Activated CD8-positive, alpha-beta memory T cell treated with anti-CD3 and anti-CD28 coated beads for 24 hours (primary cell): ENCODE data around the gene RHEBL1.

ENCODE experiments used
- DNase-seq: peaks from one replicate; pipeline ENCODE4 v3.0.0-alpha.2; 2020

Gene RHEBL1, protein sequence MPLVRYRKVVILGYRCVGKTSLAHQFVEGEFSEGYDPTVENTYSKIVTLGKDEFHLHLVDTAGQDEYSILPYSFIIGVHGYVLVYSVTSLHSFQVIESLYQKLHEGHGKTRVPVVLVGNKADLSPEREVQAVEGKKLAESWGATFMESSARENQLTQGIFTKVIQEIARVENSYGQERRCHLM

DNA sequence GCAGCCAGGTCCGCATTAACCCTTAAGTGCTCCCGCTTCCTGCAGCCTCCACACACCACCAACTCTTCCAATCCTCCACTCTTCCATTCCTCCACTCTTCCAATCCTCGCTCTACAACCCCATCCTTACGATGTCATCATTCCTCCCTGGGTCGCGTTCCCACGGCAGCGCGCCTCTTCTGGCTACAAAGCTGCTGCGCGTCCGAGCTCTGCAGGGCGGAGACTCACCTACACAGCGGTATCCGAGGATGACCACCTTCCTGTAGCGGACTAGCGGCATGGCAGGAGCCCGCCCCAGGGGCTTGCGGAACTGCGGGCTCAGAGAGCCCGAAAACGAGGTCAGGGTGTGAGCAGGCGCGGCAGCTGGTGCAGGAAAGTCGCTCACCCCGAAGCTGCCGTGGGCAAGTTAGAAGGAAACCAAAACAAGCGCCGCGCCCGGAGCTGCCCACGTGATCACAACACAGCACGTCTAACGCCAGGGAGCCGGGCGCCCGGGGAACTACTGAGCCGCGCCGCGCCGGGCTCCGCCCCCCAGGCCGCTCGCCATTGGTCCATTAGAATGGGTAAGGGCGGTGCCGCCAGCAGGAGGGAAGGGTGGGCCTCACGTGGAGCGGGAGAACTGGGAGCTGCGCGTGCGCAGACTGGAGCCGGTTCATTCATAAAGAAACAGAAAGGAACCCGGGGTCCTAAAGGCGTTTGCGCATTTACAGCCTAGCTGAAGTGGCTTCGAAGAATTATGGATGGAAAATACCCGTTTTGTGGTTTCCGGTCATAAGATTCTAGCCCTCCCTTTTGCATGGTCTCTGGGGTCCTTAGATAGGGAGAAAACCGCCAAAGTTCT is at the start of gene RHEBL1:
Gene RHEBL1 (minus strand): TSS at position 473 of the 840 bp plus-strand sequence. CDS start 194 bp downstream, at position 279.
- DNase-seq, result peak; percentile 99

DNA sequence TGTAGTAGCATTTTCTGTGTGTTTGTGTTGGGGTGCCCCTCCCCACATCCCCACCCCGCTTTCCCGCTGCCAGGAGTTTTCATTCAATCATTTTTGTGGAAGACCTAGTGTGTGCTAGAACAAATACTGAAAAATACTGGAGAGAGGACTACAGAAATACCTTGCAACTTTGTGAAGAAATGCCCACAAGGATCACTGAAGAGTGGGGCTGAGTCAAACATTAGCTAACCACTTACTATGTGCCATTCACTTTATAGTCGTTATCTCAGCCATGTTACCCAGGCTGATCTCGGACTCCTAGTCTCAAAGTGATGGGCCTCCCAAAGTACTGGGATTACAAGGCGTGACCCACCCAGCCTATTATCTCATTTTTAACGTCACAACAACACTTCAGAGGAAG is 41.4 kb upstream of the RHEBL1 start:
- DNase-seq, result no peak

DNA sequence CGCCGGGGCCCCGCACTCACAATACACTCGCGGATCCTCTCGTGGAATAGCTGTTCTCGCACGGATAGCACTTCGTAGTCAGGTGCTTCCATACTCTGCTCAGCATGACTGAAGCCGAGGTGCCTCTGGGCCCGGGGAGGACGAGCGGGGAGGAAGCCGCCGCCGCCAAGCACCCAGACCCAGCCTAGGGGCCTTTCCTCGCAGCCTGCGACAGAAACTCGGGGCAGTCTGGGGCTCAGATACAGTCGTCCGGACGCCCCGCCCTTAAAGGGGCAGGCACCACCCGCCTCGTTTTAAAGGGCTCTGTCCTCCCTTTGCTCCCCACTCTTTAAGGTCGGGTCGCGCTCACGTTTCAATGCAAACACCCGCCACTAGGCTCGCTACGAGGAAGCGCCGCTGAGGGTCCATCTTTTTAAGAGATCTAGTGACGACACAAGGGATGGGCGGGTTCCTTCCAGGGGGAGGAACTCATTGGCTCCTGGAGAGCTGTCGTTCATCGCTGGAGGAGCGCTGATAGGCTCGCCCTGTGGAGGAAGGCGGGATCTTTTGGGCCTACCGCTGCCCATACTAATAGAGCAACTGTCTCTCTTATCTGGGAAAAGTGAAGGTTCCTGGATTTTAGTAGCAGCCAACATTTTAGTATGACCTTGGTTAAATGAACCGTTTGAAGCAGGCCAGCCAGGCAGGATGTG is 40.8 kb upstream of the RHEBL1 start, which contains the start of gene LMBR1L:
Gene LMBR1L (minus strand): TSS at position 384 of the 692 bp plus-strand sequence. CDS start 292 bp downstream, at position 92.
- DNase-seq, result peak; percentile 96

DNA sequence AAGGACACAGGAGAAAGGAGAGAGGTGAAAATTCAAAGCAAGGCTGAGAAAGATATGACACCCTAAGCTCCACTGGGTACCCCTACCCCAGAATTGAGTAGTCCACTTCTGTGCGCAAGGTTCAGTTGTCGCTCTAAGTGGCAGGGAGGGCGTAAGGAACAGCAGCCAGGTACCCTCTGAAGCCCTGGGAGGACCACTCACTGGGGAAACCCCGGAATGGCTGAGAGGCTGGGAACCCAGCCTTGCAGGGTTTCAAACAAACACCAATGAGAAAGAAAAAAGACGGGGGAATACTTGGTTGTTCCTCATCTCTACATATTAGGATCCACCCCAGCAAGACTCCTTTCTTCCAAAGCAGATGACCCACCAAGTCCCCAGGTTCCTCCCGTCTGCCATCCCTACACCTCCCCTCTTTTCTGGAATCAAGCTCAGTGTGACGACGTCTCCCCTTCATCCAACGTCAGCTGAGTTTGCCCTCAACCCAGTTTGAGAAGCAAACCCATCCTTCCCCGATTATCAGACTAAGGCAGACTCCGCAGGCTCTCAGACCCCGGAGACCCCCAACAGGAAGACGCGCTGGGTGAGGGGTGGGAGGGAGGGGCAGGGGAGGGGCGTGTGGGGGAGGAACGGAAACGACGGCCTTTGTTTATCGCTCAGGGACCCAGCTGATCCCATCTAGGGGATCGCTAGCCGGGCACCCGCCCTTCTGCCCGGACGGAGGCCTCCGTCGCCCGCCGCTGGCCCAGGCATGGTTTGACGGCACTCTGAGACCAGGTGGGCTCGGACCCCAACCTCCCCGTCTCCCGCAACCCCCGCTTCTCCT is 40.1 kb upstream of the RHEBL1 start:
- no peak for DNase-seq

DNA sequence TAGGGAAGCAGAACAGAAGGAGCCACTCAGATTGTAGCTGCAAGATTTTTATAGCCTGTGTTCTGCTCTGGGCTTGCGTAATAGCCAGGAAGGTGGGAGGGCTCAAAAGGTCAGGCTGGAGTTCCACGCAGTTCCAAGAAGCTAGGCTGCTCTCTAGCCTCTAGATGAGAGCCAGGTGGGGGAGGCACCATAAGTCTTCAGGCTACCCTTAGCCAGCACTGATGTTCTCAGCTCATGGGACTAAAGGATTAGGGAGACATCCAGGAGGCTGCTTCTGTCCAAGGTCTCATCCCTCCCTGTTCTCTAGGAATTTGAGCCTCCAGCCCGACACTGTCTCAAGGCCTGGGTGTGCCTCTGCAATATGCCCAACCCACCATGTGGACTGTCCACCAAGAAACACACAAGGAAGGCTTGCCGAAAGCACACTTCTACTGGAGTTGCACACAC is 39.2 kb upstream of the RHEBL1 start:
- no peak for DNase-seq

DNA sequence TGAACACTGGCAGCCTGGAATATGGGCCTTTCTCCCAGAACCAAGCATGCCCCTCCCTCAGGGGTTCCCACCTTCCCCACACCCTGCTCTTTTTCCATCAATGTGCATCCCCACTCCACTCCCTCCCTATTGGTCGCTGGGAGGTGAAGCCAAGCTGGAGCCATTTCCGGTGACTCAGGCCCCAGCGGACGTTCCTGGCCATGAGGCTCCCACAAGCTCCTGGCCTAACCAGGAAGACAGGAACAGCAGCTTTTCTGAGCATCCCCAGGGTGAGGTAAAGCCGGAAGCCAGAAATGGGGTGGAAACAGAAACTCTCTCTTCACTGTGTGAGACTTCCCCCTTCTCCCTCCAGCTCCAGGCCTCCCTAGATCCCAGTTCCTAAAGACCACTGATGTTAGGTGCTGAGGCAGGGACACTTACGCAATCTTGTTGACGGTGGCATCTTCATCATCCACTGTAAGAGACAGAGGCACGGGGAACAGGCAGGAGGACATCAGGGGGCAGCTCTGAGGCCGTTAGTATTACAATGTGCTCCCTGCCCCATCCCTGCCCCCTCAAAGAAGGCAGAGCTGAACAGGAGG is 35.8 kb upstream of the RHEBL1 start:
- no peak for DNase-seq

DNA sequence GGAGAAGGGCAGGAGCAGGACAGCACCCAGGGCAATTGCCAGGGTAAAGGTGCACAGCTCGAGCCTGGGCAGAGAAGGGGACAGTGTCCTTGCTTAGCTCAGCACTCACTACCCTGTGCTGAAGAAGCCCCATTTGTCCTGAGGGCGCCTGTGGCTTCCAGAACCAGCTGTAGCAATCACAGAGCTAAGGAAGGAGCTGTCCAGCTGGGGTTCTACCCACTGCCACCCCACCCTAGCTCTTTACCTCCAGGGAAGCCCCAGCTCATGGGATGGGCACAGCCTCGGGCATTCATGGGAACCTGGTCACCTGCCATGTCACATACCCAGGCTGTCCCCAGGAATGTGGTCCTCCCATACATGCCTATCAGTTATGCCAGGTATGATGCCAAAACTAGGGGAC is 35.0 kb upstream of the RHEBL1 start:
- DNase-seq, result no peak

DNA sequence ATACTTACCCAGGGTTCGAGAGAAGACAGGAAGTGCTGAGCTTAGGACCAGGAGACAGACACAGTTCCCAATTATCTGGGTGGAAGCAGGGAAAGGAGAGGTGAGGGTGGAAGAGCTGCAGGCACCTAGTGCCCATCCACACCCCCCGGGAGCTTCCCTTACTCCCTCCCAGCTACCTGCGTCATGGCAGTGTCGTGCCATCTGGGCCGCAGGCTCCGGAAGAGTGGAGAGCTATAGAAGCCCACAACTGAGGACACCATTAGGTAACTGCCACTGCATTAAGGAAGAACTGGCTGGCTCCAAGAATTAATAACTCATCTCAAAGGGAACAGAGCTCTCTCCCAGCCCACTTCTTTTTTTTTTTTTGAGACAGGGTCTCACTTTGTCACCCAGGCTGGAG is 30.6 kb upstream of the RHEBL1 start:
- no peak for DNase-seq

DNA sequence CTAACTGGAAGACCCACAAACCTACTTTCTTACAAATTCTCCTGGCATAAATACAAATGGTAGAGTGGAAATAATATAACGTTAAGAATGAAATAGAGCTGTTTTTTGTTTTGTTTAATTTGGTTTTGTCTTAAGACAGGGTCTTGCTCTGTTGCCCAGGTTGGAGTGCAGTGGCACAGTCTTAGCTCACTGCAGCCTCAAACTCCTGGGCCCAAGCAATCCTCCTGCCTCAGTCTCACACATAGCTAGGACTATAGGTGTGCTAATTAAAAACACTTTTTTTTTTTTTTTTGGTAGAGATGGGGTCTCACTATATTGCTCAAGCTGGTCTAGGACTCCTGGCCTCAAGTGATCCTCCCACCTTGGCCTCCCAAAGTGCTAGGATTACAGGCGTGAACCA is 28.9 kb upstream of the RHEBL1 start:
- DNase-seq, result no peak

DNA sequence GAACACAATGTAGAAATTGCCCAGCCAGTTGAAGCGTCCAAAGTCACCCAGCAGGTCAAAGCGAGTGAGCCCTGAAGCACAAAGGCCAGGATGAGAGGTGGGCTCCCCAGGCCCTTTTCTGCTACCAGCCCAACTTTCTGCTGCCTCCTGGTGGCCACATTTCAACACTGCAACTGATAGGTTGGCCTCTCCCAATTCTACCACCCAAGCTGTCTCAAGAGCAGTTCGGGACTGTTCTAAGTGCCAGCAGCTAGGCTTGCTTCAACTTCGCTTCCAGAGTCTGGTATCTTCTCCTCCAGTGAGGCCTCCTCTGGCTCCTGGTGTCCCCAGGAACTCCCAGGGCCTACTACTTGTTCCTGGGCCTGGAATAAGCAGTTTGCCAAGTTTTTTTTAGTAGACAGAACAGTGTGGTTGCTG is 28.3 kb upstream of the RHEBL1 start:
- DNase-seq, result peak; percentile 83

DNA sequence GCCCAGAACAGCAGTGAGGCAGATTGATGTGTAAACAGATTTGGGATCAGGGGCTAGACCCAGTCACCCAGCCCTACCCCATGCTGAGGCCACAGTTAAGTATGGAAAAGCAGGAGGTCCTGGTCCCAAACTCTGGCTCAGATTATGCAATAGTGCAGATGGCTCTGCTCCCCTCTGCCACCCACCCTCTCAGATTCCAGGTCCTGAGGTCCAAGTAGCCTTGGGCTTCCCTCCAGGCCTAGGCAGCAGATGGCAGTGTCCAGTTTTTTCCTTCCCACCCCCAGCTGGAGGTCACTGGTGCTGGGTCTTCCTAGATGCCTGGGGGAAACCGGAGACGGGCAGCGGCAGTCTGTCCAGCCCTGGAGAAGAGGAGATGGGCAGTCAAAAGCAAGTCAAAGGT is 27.6 kb upstream of the RHEBL1 start:
- DNase-seq, result no peak

DNA sequence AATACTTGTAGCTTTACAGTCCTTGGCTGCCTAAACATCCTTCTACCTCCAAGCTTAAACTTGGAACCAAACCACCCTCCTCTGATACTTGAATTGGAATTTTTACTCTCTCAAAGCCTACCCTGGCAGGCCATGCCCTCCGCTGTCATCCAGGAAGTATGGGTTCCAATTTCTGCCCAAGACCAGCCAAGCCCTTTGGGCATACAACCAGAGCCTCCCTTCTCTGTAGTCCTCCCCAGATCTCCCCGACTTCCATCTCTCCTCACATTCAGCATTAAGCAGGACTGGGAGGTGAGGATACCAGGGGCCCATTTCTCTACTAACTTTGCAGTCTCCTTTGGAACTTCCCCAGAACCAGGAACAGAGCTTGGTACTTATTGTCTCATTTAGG is 25.2 kb upstream of the RHEBL1 start:
- no peak for DNase-seq

DNA sequence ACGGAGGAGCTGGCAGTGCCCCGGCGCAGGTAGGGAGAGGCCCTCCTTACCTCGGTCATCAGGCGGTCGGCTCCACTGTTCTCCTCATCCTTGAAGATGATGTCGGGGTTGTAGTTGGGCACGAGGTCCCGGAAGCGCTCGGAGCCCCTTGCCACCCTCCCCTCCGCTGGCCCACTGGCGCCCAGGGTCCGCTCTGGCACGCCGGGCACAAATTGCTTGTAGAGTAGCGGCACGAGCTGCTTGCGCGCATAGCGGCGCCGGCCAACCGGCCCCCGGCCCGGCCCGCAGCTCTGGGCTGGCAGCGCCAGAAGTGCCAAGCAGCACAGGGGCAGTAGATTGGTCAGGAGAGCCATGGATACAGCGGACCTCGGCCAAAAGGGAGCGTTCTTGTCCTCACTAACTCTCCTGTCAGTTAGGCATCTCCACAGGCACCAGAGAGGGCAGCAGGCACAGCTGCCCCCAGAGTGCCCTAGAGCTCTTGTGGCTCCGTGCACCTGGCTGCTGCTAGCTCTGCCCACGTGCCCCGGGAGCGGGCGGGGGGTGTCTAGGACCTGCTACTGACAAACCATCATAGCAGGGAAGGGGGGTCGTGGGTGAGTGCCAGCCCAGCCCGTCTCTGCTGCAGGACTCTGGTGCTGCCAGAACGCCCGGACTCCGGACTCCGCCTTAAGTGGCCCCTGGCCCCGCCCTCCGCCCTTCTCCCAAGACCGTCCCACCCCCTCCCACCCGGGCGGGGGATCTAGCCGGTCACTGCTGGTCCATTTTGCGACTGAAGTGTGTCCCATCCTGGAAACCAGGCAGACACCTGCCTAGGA is 24.6 kb upstream of the RHEBL1 start, which contains the start of gene DHH:
Gene DHH (minus strand): TSS at position 642 of the 815 bp plus-strand sequence. CDS start 289 bp downstream, at position 353.
- peak; percentile 62 for DNase-seq

DNA sequence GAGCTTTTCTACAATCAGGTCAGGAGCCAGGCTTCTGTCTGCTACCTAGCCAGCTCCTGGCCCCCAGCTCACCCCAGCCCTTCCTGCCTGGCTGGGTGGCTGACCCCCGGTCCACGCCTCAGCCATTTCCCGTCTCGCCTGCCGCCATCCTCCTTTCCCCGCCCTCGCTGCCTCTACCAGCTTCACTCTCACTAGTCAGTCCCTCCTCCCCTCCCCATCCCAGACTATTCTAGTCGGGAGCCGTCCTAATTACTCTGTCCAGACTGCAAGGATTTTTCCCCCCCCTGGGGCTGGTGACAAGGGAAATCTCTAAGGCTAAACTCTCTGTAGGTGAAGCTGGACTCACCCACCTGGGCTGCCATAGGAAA is 24.0 kb upstream of the RHEBL1 start:
- DNase-seq, result no peak

DNA sequence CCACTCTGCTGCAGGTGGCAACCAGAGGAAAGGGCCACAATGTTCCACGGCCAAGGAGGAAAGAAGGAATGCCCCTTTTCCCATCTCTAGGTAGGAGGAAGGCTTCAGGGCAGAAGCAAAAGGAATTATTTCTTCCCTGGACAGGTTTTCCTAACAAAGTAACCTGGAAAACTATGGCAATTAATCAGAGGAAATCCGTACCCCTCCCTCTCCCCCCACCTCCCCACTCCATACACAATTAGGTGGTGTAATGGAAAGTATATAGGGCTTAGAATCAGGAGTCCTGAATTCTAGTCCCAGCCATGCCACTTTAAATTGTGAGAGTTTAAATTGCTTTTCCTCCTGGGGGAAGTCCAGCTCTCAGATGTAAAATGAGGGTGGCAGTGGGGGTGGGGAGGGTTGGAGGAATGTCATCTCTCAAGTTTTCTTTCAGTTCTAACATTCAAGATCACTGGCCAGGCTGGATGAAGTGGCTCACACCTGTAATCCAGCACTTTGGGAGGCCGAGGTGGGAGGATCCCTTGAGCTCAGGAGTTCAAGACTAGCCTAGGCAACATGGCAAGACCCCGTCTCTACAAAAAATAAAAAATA is 23.1 kb upstream of the RHEBL1 start:
- DNase-seq, result no peak

DNA sequence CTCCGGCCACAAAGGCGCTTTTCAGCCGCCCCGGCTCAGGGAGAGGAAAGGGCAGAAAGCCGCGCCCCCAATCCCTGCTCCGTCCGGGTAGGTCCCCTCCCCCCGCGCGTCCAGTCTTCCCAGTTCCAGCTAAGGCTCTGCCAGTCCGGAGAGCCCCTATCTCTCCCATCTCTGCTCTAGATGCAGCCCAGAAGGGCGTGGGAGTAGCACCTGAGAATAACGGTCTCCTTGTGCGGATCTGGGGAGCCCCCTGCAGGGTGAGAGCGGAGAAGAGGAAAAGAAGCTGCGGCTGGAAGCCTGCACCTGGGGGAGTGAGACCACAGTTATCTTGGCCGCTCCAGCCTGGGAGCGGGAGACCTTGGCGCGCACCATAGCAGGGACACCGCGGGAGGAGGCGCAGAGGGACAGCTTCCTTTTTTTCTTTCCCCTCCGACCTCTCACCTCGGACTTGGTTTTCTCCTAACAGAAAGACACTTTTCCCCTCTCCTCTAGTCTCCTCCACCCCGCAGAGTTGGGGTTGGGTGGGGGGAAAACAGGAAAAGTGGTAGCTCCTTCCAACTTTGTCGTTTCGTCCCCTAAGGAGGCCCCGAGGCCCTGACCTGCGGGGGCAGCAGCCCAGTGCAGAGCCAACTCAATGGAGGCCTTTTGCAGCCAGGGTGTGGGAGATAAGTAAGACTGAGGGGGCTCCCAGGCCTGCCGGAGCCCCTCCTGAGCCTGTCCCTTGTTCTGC is 22.5 kb upstream of the RHEBL1 start:
- DNase-seq, result peak; percentile 82

DNA sequence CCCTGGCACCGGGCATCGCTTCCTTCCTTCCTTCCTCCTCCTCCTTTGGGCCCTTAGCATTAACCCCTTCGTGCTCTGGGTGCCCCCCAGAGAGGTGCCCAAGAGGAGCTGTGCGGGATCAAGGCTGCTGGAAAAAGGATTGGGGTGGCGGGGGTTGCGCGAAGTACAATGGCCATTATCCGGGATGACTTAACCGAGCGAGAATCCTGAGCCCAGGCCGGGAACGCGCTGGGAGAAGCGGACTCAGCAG is 22.0 kb upstream of the RHEBL1 start:
- no peak for DNase-seq

DNA sequence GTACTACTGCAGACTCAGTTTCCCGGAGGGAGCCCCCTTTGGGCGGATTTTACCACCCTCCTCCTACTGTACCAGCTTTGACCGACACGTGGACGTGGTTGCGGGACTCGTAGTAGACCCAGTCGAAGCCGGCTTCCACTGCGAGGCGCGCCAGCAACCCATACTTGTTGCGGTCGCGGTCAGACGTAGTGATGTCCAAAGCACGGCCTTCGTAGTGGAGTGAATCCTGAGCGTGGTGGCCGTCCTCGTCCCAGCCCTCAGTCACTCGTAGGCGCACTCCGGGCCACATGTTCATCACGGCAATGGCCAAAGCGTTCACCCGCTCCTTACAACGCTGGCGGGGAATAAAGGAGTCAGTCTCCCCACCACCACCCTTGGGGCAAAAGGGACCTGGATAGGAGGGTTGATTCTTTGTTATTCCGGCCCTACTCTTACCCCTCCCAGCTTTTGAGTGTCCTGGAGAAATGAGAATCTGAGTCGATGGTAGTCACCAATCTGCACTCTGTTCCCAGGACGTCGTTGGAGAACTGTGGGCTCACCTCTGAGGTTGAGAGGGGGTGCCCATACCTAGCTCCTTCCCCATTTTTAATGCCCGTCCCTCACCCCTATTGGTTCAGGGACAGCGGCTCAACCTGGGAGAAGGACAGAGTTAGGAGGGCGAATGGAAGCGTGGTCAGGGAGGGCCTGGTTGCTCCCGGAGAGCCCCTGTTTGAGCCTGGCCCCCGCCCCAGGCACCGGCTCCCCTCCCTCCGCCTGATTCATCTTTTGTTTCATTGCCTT is 21.5 kb upstream of the RHEBL1 start:
- peak; percentile 65 for DNase-seq
